Measurements from ENCODE around the gene TAGLN. TPM values are rescaled to one million over a fixed set of nuclear protein-coding genes. Genes with fewer than 3 reads are reported as not detected.
A peak's percentile ranks its signal among the peaks of the same experiment; 100 is the strongest.

The TAGLN gene
- total RNA-seq, 6 experiments from 2014 or later = 41.2 to 158 (median 112) TPM

GRCh38 chr11:117159892-117160291 is 39.3 kb upstream of the TAGLN start:
- H3K4me1 ChIP-seq = no peaks in the 10 kb centered on the region
- 89% methylated on average over 2 of the region's 2 CpGs for WGBS (ENCODE audit: insufficient coverage, low coverage, low lambda C conversion rate, missing lambda C conversion rate)
- TF ChIP-seq CTCF (IDR thresholded peaks at IDR 0.05) (no peak), POLR2A (IDR thresholded peaks at IDR 0.05) (no peak)
- intact Hi-C loops (cut with DNase I) = no loop called here
- H3K36me3 ChIP-seq = peaks cover 6 to 33% (median 17%) of the 10 kb centered on the region in 4 donors
- H3K27ac ChIP-seq = no peak overlapping the region
- H3K9me3 ChIP-seq = no peaks in the 10 kb centered on the region
- no peaks in the 10 kb centered on the region for H3K27me3 ChIP-seq
- H3K4me3 ChIP-seq = no peak overlapping the region
- ATAC-seq (no peak), DNase-seq (no peak)

GRCh38 chr11:117160826-117161225 is 38.3 kb upstream of the TAGLN start:
- H3K27ac ChIP-seq = no peak overlapping the region
- TF ChIP-seq POLR2A (IDR thresholded peaks at IDR 0.05) (no peak), CTCF (IDR thresholded peaks at IDR 0.05) (no peak)
- intact Hi-C loops (cut with DNase I) = no loop called here
- H3K36me3 ChIP-seq = peaks cover 6 to 42% (median 18%) of the 10 kb centered on the region in 4 donors
- H3K9me3 ChIP-seq = no peaks in the 10 kb centered on the region
- no peaks in the 10 kb centered on the region for H3K4me1 ChIP-seq
- ATAC-seq = peak in 1 of 4 donors; percentile 43
- WGBS (ENCODE audit: insufficient coverage, low coverage, low lambda C conversion rate, missing lambda C conversion rate) = 70% methylated on average over 2 of the region's 2 CpGs
- H3K27me3 ChIP-seq = no peaks in the 10 kb centered on the region
- H3K4me3 ChIP-seq = no peak overlapping the region
- DNase-seq = no peak

DNA sequence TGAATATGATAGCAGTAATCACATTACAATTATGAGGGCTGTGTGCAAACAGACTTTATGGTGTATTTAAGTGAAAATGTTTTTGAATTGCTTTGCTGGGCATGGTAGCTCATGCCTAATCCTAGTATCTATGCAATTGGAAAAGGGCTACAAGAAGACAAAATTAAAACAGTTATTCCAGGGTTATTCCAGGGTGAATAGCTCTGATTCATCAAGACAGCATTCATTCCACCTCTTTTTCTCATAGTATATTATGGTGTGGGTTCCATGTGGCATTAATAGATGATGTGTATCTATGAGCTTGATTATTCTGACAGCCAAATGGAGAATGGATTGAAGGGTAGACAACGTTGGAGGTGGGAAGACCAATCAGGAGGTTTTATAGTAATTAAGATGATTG is 32.7 kb upstream of the TAGLN start:
- intact Hi-C loops (cut with DNase I) = no loop called here
- Histone ChIP-seq H3K36me3 (peaks cover 6 to 75% (median 31%) of the 10 kb centered on the region in 4 donors), H3K9me3 (no peaks in the 10 kb centered on the region), H3K27ac (no peak overlapping the region), H3K4me3 (no peak overlapping the region), H3K4me1 (no peaks in the 10 kb centered on the region), H3K27me3 (no peaks in the 10 kb centered on the region)
- TF ChIP-seq CTCF (IDR thresholded peaks at IDR 0.05) (no peak), POLR2A (IDR thresholded peaks at IDR 0.05) (no peak)
- DNase-seq = no peak
- ATAC-seq = no peak
- 87% methylated on average over 1 of the region's 1 CpG for WGBS (ENCODE audit: insufficient coverage, low coverage, low lambda C conversion rate, missing lambda C conversion rate)

DNA sequence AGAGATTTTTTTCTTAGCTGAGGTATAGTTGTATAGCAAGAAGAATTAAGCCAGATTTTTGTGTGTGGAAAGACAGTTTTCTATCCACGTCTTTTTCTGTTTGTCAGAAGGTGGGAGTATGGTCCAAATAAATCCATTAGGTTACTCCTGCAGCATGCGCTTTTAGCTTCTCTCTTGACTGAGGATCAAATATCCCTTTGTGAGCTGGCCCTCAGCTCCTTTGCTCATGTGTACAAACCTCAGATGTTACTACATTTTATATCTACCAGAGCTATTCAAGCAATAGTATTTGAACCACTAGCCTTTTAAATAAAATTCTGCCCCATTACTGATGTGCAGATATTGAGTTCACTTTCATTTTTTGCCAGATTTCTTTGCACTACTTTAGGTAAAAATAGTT is 29.4 kb upstream of the TAGLN start:
- H3K36me3 ChIP-seq = peaks cover 0 to 44% (median 14%) of the 10 kb centered on the region in 4 donors
- no peaks in the 10 kb centered on the region for H3K27me3 ChIP-seq
- DNase-seq (no peak), ATAC-seq (no peak)
- no peak overlapping the region for H3K27ac ChIP-seq
- 78% methylated on average over 2 of the region's 2 CpGs for WGBS (ENCODE audit: insufficient coverage, low coverage, low lambda C conversion rate, missing lambda C conversion rate)
- no peak for TF ChIP-seq CTCF (IDR thresholded peaks at IDR 0.05)
- no peak for TF ChIP-seq POLR2A (IDR thresholded peaks at IDR 0.05)
- intact Hi-C loops (cut with DNase I) = loop anchor here in 1 of 2 donors (10.0 kb wide), 1 partner anchor 55 kb away; no protein-coding TSS in a partner anchor
- H3K4me1 ChIP-seq = peaks cover 0 to 3% (median 0%) of the 10 kb centered on the region in 4 donors
- no peak overlapping the region for H3K4me3 ChIP-seq
- H3K9me3 ChIP-seq = no peaks in the 10 kb centered on the region

GRCh38 chr11:117170210-117170609 is 29.0 kb upstream of the TAGLN start:
- no peaks in the 10 kb centered on the region for H3K27me3 ChIP-seq
- no peak for TF ChIP-seq CTCF (IDR thresholded peaks at IDR 0.05)
- TF ChIP-seq POLR2A (IDR thresholded peaks at IDR 0.05) = no peak
- peaks cover 0 to 3% (median 0%) of the 10 kb centered on the region in 4 donors for H3K4me1 ChIP-seq
- DNase-seq = no peak
- peaks cover 0 to 41% (median 13%) of the 10 kb centered on the region in 4 donors for H3K36me3 ChIP-seq
- no peak overlapping the region for H3K27ac ChIP-seq
- ATAC-seq = no peak
- no peaks in the 10 kb centered on the region for H3K9me3 ChIP-seq
- intact Hi-C loops (cut with DNase I) = loop anchor here in 1 of 2 donors (10.0 kb wide), 1 partner anchor 55 kb away; no protein-coding TSS in a partner anchor
- H3K4me3 ChIP-seq = no peak overlapping the region
- 98% methylated on average over 8 of the region's 9 CpGs for WGBS (ENCODE audit: insufficient coverage, low coverage, low lambda C conversion rate, missing lambda C conversion rate)

Measured in right lobe of liver (tissue), 6 donors.